ENCODE measurements around the gene TINCR.

TINCR gene

DNA sequence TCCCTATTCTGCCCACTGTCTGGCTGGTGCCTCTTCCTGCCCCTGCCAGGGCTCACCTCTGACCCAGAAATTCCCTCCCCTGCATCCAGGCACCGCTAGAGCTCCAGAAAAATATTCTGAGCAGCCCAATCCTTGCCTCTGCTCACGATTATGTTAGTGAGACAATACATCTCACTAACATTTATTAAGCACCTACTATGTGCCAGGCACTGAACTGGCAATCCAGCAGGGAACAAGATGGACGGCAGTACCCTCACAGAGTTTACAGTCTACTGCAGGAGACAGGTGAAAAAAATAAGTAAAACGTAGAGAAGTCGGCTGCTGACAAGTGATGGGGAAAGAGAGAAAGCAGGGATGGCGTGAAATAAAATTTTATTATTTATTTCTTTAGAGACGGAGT is 5.5 kb downstream of the TINCR start:
- ATAC-seq, result no peak
- TF ChIP-seq ARNTL (CRISPR knock-in tag; IDR thresholded peaks at IDR 0.05; ENCODE audit: borderline replicate concordance, low read depth) (no peak), ZFP3 (CRISPR knock-in tag; IDR thresholded peaks at IDR 0.05) (no peak), ZNF8 (CRISPR knock-in tag; IDR thresholded peaks at IDR 0.05) (no peak), ZNF565 (CRISPR knock-in tag; conservative IDR thresholded peaks at IDR 0.05; ENCODE audit: low read depth) (no peak), ZFP30 (CRISPR knock-in tag; IDR thresholded peaks at IDR 0.05) (no peak), GLIS3 (CRISPR knock-in tag; IDR thresholded peaks at IDR 0.05) (no peak), ZNF70 (CRISPR knock-in tag; IDR thresholded peaks at IDR 0.05) (no peak), CSRNP3 (CRISPR knock-in tag; IDR thresholded peaks at IDR 0.05) (no peak), SNAI2 (CRISPR knock-in tag; IDR thresholded peaks at IDR 0.05) (no peak), POU6F1 (CRISPR knock-in tag; IDR thresholded peaks at IDR 0.05; ENCODE audit: borderline replicate concordance, low read depth) (no peak), TOX (CRISPR knock-in tag; IDR thresholded peaks at IDR 0.05; ENCODE audit: borderline replicate concordance) (no peak)

DNA sequence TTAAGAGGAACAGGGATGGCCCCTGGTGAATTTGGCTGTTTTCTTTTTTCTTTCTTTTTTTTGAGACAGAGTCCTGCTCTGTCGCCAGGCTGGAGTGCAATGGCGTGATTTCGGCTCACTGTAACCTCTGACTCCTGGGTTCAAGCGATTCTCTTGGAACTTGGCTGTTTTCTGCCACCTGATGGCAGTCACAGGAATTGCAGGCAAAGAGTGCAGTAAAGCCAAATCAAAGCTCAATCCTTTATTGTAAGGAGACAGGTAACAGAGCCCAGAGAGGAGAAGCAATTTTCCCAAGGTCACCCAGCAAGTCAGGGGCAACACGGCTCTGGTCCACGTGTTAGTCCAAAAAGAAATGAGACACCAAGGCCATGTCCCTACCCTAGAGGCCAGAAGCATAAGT is 6.2 kb downstream of the TINCR start:
- no peak for ATAC-seq
- TF ChIP-seq, protein P1, sequence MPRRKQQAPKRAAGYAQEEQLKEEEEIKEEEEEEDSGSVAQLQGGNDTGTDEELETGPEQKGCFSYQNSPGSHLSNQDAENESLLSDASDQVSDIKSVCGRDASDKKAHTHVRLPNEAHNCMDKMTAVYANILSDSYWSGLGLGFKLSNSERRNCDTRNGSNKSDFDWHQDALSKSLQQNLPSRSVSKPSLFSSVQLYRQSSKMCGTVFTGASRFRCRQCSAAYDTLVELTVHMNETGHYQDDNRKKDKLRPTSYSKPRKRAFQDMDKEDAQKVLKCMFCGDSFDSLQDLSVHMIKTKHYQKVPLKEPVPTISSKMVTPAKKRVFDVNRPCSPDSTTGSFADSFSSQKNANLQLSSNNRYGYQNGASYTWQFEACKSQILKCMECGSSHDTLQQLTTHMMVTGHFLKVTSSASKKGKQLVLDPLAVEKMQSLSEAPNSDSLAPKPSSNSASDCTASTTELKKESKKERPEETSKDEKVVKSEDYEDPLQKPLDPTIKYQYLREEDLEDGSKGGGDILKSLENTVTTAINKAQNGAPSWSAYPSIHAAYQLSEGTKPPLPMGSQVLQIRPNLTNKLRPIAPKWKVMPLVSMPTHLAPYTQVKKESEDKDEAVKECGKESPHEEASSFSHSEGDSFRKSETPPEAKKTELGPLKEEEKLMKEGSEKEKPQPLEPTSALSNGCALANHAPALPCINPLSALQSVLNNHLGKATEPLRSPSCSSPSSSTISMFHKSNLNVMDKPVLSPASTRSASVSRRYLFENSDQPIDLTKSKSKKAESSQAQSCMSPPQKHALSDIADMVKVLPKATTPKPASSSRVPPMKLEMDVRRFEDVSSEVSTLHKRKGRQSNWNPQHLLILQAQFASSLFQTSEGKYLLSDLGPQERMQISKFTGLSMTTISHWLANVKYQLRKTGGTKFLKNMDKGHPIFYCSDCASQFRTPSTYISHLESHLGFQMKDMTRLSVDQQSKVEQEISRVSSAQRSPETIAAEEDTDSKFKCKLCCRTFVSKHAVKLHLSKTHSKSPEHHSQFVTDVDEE (CRISPR knock-in tag; IDR thresholded peaks at IDR 0.05), result no peak
- TF ChIP-seq ZNF565 (CRISPR knock-in tag; conservative IDR thresholded peaks at IDR 0.05; ENCODE audit: low read depth), result no peak
- TF ChIP-seq ISL1 (CRISPR knock-in tag; IDR thresholded peaks at IDR 0.05), result no peak
- TF ChIP-seq CSRNP3 (CRISPR knock-in tag; IDR thresholded peaks at IDR 0.05), result no peak
- TF ChIP-seq, protein P2, sequence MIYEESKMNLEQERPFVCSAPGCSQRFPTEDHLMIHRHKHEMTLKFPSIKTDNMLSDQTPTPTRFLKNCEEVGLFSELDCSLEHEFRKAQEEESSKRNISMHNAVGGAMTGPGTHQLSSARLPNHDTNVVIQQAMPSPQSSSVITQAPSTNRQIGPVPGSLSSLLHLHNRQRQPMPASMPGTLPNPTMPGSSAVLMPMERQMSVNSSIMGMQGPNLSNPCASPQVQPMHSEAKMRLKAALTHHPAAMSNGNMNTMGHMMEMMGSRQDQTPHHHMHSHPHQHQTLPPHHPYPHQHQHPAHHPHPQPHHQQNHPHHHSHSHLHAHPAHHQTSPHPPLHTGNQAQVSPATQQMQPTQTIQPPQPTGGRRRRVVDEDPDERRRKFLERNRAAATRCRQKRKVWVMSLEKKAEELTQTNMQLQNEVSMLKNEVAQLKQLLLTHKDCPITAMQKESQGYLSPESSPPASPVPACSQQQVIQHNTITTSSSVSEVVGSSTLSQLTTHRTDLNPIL (CRISPR knock-in tag; IDR thresholded peaks at IDR 0.05; ENCODE audit: low read depth), result no peak
- TF ChIP-seq, protein P3, sequence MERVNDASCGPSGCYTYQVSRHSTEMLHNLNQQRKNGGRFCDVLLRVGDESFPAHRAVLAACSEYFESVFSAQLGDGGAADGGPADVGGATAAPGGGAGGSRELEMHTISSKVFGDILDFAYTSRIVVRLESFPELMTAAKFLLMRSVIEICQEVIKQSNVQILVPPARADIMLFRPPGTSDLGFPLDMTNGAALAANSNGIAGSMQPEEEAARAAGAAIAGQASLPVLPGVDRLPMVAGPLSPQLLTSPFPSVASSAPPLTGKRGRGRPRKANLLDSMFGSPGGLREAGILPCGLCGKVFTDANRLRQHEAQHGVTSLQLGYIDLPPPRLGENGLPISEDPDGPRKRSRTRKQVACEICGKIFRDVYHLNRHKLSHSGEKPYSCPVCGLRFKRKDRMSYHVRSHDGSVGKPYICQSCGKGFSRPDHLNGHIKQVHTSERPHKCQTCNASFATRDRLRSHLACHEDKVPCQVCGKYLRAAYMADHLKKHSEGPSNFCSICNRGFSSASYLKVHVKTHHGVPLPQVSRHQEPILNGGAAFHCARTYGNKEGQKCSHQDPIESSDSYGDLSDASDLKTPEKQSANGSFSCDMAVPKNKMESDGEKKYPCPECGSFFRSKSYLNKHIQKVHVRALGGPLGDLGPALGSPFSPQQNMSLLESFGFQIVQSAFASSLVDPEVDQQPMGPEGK (CRISPR knock-in tag; IDR thresholded peaks at IDR 0.05; ENCODE audit: borderline replicate concordance), result no peak
- TF ChIP-seq SNAI2 (CRISPR knock-in tag; IDR thresholded peaks at IDR 0.05), result no peak
- no peak for TF ChIP-seq POU6F1 (CRISPR knock-in tag; IDR thresholded peaks at IDR 0.05; ENCODE audit: borderline replicate concordance, low read depth)
- TF ChIP-seq GLIS3 (CRISPR knock-in tag; IDR thresholded peaks at IDR 0.05), result no peak
- TF ChIP-seq ZNF8 (CRISPR knock-in tag; IDR thresholded peaks at IDR 0.05), result no peak
- no peak for TF ChIP-seq ESRRG (CRISPR knock-in tag; IDR thresholded peaks at IDR 0.05)
- no peak for TF ChIP-seq ZNF70 (CRISPR knock-in tag; IDR thresholded peaks at IDR 0.05)
- TF ChIP-seq OSR1 (CRISPR knock-in tag; IDR thresholded peaks at IDR 0.05), result no peak
- TF ChIP-seq TOX (CRISPR knock-in tag; IDR thresholded peaks at IDR 0.05; ENCODE audit: borderline replicate concordance), result no peak
- no peak for TF ChIP-seq BACH2 (CRISPR knock-in tag; IDR thresholded peaks at IDR 0.05; ENCODE audit: borderline replicate concordance)
- no peak for TF ChIP-seq PPARA (CRISPR knock-in tag; IDR thresholded peaks at IDR 0.05; ENCODE audit: borderline replicate concordance)
- TF ChIP-seq ZFP30 (CRISPR knock-in tag; IDR thresholded peaks at IDR 0.05), result no peak
- no peak for TF ChIP-seq ZC3H10 (CRISPR knock-in tag; IDR thresholded peaks at IDR 0.05)
